ENCODE data around the gene SPRYD7.

The SPRYD7 gene

GRCh38 chr13:49936075-49936967, at the start of gene SPRYD7:
SPRYD7 (minus strand) TSS chr13:49936340; CDS start chr13:49936235, 105 bp downstream.
- CTCF ChIA-PET, result interaction anchor here (0.6 to 1.4 kb wide), 9 partner anchors 9 to 285 kb away, joined by 3 to 7 read pairs (median 4); partner anchors contain the start of gene TRIM13
- Histone ChIP-seq H3K27ac (ENCODE audit: extremely low read depth, low read depth, low read length) (peak within 1 kb of the TSS; percentile 58; the same call in 1 of the 2 replicates), H3K4me1 (ENCODE audit: control insufficient read depth, insufficient read depth, low read length) (peaks cover 4% of the 10 kb centered on the region; the same call in 1 of the 2 replicates)
- TF ChIP-seq OVOL3 (tag by site-specific recombination; IDR thresholded peaks at IDR 0.05), result no peak
- TF ChIP-seq ZNF777 (tag by site-specific recombination; IDR thresholded peaks at IDR 0.05; ENCODE audit: borderline replicate concordance), result no peak
- TF ChIP-seq ZNF146 (tag by site-specific recombination; IDR thresholded peaks at IDR 0.05), result no peak
- TF ChIP-seq ZNF37A (tag by site-specific recombination; IDR thresholded peaks at IDR 0.05), result no peak
- TF ChIP-seq BCL6B (tag by site-specific recombination; IDR thresholded peaks at IDR 0.05), result no peak
- TF ChIP-seq ZNF704 (tag by site-specific recombination; IDR thresholded peaks at IDR 0.05), result no peak
- no peak; the same call in 1 of the 2 replicates for TF ChIP-seq KLF16 (tag by site-specific recombination; IDR thresholded peaks at IDR 0.05)
- TF ChIP-seq ZNF488 (tag by site-specific recombination; IDR thresholded peaks at IDR 0.05), result no peak
- no peak for TF ChIP-seq TCF7L2 (IDR thresholded peaks at IDR 0.05; ENCODE audit: borderline replicate concordance, low read depth, low read length)
- no peak for TF ChIP-seq ZNF792 (tag by site-specific recombination; IDR thresholded peaks at IDR 0.05)
- TF ChIP-seq ZBTB1 (tag by site-specific recombination; IDR thresholded peaks at IDR 0.05), result no peak
- TF ChIP-seq YY1 (tag by site-specific recombination; IDR thresholded peaks at IDR 0.05), result peak; percentile 65
- TF ChIP-seq ZNF621 (tag by site-specific recombination; IDR thresholded peaks at IDR 0.05), result no peak
- TF ChIP-seq PBX3 (CRISPR knock-in tag; IDR thresholded peaks at IDR 0.05), result no peak; the same call in 1 of the 2 replicates
- no peak for TF ChIP-seq HOXA7 (CRISPR knock-in tag; IDR thresholded peaks at IDR 0.05; ENCODE audit: borderline replicate concordance)
- TF ChIP-seq ZNF140 (tag by site-specific recombination; IDR thresholded peaks at IDR 0.05), result no peak
- TF ChIP-seq HOXC10 (CRISPR knock-in tag; IDR thresholded peaks at IDR 0.05), result no peak
- TF ChIP-seq ZNF280D (tag by site-specific recombination; IDR thresholded peaks at IDR 0.05), result no peak
- peak; percentile 74; the same call in 1 of the 2 replicates for TF ChIP-seq KLF8 (tag by site-specific recombination; IDR thresholded peaks at IDR 0.05)
- TF ChIP-seq MZF1 (tag by site-specific recombination; IDR thresholded peaks at IDR 0.05; ENCODE audit: borderline replicate concordance), result no peak
- TF ChIP-seq KLF10 (tag by site-specific recombination; IDR thresholded peaks at IDR 0.05), result peak; percentile 88
- TF ChIP-seq ZNF18 (tag by site-specific recombination; IDR thresholded peaks at IDR 0.05), result no peak
- no peak for TF ChIP-seq ZNF529 (tag by site-specific recombination; IDR thresholded peaks at IDR 0.05; ENCODE audit: insufficient replicate concordance)
- no peak for TF ChIP-seq ZFP41 (tag by site-specific recombination; IDR thresholded peaks at IDR 0.05; ENCODE audit: borderline replicate concordance)
- TF ChIP-seq ZNF629 (tag by site-specific recombination; IDR thresholded peaks at IDR 0.05), result peak; percentile 64
- no peak for TF ChIP-seq HOXD13 (CRISPR knock-in tag; IDR thresholded peaks at IDR 0.05; ENCODE audit: borderline replicate concordance)
- TF ChIP-seq ZNF596 (tag by site-specific recombination; IDR thresholded peaks at IDR 0.05), result peak; percentile 22; the same call in 1 of the 2 replicates
- TF ChIP-seq ZNF501 (tag by site-specific recombination; IDR thresholded peaks at IDR 0.05), result peak; percentile 96
- peak; percentile 79 for TF ChIP-seq BCL11B (tag by site-specific recombination; IDR thresholded peaks at IDR 0.05; ENCODE audit: low read depth)

More at GRCh38 chr13:49936075-49936967, at the start of gene SPRYD7:
- H3K4me3 ChIP-seq (ENCODE audit: low read depth, low read length), result peak within 1 kb of the TSS; percentile 94
- no peaks in the 10 kb centered on the region for H3K9me3 ChIP-seq (ENCODE audit: control insufficient read depth, insufficient read depth, low read depth, low read length)
- POLR2A ChIA-PET, result interaction anchor here (0.6 to 1.4 kb wide), 9 partner anchors 11 to 1832 kb away, joined by 3 to 10 read pairs (median 3); partner anchors contain the start of genes EBPL, KPNA3 and TRIM13
- no peaks in the 10 kb centered on the region; a peak in 1 of 3 replicates for H3K36me3 ChIP-seq (ENCODE audit: control insufficient read depth in 2 of 2, insufficient read depth in 1 of 2, low read length in 2 of 2)
